ENCODE measurements around the gene POTEF.
"Not testable (repeated sequence)": the region's sequence is repeated elsewhere in the genome, so short reads cannot be mapped to it uniquely, and the experiment has no call there.

GRCh38 chr2:130157825-130158514 is 28.9 kb upstream of the POTEF start:
- TF ChIP-seq CTCF (IDR thresholded peaks at IDR 0.05; ENCODE audit: poor library complexity, severe bottlenecking); POLR2AphosphoS5 (IDR thresholded peaks at IDR 0.05); MXI1 (conservative IDR thresholded peaks at IDR 0.05; ENCODE audit: poor library complexity, severe bottlenecking); EP300 (conservative IDR thresholded peaks at IDR 0.05; ENCODE audit: poor library complexity, severe bottlenecking); RAD21 (conservative IDR thresholded peaks at IDR 0.05); TAF1 (IDR thresholded peaks at IDR 0.05; ENCODE audit: low read depth); EZH2 (IDR thresholded peaks at IDR 0.05; ENCODE audit: borderline replicate concordance, insufficient read depth, low read length, poor library complexity, severe bottlenecking); REST (IDR thresholded peaks at IDR 0.05; ENCODE audit: borderline replicate concordance): not testable (repeated sequence)
